Stimulated activated CD8-positive, alpha-beta memory T cell treated with anti-CD3 and anti-CD28 coated beads, Interleukin-15, amount 100 ng/mL, for 1 hour (primary cell): ENCODE results near the gene ISLR.
"Not testable (repeated sequence)": the region's sequence is repeated elsewhere in the genome, so short reads cannot be mapped to it uniquely, and the experiment has no call there.

Experiments
- DNase-seq: peaks from one replicate; pipeline ENCODE4 v3.0.0-alpha.2; 2020; ENCODE audit warnings: low read depth

ISLR gene

DNA sequence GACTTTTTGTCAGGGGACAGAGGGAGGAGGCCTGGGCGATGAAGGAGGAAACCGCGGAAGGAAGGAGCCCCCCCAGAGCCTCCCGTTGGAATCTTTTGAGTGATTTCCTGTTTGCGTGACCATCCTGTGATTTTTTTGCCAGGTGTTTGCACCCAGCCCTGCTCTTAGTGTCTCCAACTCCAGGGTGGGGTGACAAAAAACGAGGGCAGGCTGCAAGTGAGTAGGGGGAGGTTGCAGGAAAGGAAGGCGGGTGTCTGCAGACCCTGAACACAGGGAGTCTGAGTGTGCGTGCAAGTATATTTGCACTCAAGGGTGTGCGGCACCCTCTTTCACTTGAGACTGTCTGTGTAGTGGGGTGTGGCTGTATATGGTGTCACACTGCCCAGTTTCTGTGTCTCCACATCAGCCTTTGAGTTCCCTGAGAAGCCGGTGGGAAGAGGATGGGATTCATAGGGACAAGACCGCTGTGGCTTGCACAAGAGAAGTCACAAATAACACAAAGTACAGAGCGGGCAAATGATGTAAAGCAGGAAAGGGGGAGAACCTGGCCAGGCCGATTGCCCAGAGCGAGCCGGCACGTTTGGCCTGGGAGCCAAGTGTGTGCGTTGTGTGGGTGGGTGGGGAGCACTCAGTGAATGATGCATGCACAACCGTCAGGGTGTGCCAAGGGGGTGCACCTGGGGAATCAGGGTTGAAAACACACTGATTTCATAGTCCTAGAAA is 36.5 kb upstream of the ISLR start:
- DNase-seq, result no peak

DNA sequence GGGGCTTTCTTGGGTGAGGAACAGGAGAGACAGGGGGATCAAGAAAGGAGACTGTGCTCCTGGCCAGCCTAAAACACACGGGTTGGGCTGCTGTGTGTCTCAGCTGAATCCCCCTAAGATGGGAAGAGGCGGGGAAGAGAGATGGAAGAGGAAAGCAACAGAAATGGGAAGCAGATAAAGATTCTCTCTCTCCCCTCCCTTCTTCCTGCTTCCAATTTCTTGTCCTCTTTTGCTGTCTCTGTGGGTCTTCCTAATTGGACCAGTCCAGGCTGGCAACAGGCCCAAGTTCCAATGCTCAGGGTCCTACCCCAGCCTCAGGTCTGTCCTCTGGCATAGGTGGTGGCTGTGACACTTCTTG is 36.0 kb upstream of the ISLR start:
- no peak for DNase-seq

DNA sequence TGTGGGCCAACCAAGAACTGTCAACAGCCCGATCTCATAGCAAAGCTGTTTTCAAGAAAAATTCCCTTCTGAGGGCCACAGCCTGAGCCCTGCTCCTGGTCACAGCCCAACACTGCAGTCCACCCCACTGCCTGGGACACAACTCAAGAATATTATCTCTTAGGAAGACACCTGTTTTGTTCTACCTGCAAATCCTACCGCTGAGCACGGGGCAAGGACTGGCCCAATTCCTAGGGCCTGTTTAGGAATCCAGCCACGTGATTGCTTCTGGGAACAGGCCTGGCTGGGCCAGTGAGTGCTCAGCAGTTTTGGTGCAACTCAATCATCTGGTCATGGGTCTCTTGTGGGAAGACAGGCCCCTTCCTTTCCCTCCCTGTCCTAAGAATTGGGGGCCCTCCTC is 34.9 kb upstream of the ISLR start:
- DNase-seq, result no peak

DNA sequence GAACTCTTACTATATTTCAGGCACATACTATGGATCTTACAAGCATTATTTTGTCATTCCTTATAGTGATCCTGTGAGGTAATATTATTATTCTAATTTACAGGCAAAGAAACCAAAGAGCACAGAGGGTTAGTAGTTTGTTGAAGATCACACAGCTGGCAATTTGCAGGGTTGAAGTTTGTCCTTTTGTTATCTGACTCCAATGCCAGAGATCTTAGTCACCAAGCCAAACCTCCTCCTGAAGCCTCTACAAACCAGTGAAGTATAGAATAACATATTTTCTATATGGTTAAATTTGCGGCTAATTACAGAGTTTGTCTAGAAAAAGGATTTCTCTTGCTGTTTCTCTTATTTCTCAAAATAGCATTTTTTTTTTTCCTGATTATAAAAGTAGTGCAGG is 31.9 kb upstream of the ISLR start:
- DNase-seq, result no peak

DNA sequence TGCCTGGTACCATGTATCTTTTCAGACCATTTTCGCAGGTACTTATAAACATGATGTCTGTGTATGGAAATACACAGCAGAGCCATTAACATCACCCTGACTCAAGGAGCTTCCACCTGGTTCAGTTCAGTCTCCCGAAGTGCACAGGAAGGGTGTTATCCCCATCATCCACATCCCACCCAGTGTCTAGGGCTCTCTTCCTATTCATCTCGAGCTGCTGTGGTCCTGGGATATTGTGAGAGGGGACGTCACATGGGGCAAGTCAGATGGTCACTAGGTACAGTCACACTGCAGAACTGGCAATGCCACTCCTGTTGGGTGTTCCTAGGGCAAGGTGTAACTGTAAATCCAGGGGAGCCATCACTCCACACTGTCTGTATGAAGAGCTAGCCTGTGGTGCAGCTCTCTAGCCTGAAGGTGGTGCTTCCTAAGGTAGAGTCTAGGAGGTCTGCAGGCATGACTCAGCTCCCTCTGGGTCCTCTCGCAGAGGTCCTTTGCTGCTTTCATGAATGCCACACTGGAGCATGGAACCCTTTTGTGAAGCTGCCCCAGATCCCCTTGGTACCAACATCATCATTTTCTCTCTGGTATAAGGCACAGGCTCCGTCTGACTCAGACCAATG is 29.2 kb upstream of the ISLR start:
- DNase-seq, result no peak

DNA sequence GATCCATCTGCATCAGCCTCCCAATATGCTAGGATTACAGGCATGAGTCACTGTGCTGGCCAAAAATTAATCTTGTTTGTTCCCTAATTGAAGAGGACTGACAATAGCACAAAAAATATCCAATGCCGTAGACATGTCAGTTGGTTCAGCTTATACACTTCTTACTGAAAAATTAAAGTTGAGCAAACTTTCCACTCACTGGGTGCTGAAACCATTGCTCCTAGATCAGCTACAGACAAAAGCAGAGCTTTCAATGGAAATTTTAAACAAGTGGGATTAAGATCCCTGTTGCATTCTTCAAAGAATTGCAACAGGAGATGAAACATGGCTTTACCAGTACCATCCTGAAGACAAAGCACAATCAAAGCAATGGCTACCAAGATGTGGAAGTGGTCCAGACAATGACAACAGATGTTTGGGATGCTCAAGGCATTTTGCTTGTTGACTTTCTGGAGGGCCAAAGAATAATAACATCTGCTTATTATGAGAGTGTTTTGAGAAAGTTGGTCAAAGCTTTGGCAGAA is 27.2 kb upstream of the ISLR start:
- no peak for DNase-seq

DNA sequence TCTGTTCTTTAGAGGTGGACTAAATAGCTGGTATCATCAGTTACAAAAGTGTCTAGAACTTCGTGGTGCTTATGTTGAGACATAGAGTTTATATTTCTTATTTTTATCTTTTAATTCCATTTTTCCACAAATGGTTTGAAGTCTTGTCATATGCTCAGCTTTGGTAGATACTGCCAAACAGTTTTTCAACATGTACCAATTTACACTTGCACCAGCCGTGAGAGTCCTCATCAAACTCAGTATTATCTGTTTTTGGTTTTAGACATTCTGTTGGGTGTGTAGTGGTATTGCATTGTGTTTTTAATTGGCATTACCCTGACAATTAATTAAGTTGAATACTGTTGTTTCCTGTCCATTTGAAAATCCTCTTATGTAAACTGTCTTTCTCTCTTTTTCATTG is 26.5 kb upstream of the ISLR start:
- DNase-seq, result no peak

DNA sequence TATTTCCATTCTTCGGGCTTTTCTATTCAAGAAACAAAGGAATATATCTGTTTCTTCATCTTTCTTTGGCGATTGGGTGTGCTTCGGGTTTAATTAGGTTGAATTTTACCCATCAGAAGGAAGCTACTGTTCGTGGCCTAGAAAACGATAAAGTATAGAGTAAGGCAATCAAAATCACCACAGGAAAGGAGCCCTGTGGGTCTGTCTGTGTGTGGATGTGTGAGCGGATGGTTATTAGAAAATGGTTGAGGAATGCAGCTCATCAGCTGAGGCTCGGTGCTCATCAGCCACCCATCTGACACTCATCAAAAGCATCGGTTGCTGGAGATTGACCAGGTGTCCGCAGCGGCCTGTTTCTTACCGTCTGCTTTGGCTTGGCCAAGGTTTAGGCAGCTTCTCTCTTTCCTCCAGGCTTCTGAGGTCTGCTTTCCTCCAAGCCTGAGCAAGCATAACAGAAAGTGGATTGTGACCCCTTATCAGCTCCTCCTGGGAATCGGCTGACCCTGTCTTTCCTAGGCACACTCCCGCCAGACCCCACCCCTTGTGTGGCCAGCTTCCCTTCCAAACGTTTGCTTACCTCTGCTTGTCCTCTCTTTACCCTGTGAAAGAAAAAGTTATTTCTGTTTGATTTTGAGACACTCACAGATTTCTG is 17.6 kb upstream of the ISLR start:
- DNase-seq, result no peak

DNA sequence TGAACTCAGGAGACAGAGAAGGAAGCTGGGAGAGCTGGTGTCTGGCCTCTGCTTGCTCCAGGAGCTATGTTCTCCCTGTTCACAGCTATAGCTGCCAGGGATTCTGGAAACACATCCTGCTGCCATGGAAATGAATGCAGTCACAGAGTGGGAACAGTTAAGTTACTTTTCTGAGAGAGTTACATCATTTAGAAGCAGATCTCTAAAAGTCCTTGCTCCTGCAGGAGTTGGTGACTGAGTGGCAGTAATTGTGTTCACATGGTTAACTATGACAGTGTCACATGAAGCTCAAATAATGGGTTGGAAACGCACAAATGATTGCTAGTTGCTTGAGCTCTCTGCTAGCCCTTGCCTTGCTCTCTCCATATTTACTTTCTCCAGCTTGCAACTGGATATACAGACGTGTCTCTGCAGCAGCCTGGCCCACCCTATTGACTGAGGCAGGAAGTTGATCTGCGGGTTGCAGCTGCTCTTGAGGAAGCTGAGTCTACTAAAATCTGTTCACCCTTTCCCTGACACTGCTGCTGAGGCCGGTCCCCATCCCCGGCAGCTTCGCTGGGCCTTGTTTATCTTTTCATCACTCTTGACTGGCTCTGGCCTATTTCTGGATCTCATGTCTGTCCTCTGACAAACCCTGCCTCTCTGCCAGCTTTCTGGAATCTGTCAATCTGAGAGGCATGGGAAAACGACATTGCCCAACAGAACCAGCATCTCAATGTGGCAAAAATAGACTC is 16.7 kb upstream of the ISLR start:
- no peak for DNase-seq

DNA sequence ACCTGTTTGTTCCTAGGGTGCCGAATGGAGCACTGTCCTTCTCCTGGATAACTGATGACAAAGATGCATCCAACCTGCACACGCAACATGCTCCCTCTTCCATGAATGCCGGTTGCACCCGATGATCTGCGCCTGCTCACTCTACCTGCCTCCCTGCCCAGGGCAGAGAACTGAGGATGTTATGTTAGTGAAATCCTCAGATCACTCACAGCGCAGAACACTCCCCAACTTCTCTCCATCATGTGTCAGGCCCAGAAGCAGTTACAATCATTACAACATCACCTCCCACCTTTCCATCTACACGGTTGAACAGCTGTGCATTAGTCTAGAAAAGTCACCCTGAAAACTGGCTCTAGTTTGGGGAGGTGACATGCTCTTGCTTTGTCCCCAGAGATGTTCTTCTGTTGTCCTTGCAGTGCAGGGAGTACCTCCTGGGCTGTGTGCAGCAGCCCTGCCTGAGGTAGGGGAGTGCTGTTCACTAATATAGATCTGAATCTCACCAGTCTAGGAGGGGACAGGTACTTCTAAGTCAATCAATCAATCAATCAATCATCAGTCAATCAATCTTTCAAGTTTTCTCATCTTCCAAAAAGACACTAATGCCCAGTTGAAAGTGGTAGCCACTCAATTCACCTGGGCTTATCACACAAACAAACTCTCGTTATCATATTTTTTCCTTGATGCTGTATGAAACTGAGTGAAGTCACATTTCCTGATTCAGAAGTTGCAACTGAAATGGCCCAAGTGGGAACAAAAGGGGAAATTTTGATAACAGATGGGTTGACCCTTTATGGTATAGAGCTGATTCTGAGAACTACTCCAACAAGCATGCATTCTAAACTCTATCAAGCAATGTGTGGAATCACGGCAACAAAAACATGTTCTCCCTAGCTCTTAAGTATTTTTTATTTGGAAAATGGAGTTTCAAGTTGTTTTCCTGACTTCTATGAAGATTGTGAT is 15.4 kb upstream of the ISLR start:
- no peak for DNase-seq

DNA sequence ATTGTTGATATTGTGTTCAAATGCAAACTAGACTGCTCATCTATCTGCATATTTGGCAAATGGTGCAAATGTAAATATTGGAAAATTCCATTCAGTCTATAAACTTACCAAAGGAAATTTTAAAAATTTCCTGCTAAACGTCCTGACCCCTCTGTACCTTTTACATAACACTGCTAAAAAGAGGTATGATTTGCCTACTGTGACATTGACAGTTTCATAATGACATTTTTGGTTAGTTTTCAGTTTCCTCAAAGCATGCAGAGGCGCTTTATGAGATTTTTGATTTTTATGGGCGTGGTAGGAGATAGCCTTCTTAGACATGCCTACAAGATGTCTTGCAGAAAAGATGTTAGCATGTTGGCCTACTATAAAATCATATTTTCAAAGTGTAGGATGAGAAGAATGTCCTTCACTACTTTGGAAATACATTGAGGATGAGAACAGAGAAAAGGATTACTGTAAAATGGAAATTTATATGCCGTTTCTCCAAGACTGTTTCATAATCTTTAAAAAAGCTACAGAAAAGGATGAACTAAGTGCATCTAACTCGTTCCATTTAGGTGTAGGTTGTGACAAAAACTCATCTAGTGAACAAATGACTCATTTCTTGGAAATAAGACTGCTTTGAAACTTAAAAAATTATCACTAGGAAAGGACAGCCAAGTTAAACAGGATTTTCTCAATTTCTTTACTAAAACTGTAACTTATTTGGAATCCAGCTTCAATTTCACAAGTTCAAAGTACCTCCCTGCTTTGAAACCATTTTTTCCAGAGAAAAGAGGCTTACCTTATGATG is 14.5 kb upstream of the ISLR start:
- no peak for DNase-seq

DNA sequence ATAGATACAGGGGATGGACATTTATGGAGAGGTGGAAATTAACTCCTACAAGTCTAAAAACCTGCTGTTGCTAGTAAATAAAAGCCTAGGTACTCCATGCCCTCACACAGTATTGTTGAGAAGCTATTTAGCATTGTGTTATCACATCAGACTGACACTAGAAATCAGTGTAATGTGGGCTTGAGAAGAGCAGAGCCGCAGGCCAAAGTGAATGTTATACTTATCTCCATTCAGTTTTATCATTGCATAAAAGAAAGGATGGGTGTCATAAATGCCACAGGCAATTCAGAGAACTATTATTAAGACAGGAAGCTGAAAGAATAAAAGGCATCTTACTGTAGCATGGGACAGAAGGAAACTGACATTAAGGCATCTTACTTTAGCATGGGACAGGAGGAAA is 13.7 kb upstream of the ISLR start:
- no peak for DNase-seq

DNA sequence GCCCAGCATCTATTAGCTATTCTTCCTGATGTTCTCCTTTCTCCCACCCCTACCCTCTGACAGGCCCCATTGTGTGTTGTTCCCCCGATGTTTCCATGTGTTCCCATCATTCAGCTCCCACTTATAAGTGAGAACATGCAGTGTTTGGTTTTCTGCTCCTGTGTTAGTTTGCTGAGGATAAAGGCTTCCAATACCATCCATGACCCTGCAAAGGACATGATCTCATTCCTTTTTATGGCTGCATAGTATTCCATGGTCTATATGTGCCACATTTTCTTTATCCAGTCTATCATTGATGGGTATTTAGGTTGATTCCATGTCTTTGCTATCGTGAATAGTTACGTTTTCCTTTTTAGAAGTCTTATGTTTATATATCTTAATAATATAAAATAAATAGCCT is 13.1 kb upstream of the ISLR start:
- DNase-seq, result not testable (repeated sequence)

DNA sequence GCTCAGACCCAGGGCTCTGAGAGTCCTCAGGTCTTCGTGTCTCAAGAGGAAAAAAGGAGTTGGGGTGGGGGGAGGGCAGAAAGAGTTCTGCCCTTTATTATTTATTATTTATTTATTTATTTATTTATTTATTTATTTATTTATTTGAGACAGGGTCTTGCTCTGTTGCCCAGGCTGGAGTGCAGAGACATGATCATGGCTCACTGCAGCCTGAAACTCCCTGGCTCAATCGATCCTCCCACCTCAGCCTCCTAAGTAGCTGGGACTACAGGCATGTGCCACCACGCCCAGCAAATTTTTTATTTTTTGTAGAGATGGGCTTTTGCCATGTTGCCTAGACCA is 11.3 kb upstream of the ISLR start:
- not testable (repeated sequence) for DNase-seq

DNA sequence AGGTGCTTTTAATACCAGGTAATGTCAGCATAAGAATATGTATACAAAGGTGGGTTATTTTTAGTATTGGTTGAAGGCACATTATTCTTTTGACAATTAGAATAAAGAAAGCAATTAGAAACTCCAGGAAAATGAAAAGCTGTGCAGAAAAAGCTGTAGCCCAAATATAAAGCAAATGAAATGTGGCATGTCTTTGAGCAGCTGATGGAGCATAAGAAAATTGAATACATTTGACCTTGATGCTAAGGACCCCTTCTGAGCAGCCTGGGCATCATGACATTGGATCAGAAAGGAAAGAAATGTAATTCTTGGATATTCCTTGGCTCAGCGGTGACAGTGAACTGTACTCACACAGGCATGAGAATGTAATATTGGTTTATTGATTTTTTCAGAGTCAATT is 8.0 kb upstream of the ISLR start:
- DNase-seq, result no peak

DNA sequence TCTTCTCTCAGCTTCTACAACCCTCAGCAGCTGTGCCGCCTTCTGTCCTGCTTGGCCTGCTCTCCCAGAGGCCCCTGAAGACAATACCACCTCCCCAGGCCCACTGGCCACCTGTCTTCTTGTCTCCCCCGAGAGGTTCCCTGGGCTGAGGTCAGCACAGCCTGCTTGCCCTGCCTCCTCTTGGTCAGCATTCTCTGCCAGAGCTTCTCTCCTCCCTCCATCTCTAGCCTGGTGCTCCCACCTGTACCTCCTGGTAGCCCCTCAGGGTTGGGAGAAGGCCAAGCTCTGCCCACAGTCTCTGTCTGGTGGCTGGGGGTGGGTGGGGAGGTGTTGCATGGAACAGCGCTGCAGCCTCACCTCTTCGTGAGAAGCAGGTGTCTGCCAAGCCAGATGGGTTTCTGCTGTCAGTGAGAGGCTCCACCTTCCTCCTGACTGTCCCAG is 5.6 kb upstream of the ISLR start:
- DNase-seq, result no peak

DNA sequence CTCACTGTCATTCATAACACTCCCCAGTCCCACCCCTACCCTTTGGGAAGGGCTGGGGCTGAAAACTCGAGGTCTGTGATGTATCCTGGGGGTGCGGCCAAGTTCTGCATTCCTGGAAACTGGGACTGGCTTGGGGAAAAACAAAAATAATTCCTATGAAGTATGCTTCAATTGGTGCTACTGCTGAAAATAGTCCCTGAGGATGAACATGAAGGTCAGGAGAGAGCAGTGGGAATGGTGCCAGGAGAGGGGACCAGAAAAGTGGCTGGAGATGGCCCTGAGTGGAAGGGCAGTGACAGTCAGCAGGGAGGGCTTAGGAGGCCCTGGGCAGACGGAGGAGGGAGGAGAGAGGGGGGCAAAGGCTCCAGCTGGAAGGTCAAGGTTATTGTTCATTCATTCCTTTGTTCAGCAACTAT is 4.8 kb upstream of the ISLR start:
- DNase-seq, result no peak

DNA sequence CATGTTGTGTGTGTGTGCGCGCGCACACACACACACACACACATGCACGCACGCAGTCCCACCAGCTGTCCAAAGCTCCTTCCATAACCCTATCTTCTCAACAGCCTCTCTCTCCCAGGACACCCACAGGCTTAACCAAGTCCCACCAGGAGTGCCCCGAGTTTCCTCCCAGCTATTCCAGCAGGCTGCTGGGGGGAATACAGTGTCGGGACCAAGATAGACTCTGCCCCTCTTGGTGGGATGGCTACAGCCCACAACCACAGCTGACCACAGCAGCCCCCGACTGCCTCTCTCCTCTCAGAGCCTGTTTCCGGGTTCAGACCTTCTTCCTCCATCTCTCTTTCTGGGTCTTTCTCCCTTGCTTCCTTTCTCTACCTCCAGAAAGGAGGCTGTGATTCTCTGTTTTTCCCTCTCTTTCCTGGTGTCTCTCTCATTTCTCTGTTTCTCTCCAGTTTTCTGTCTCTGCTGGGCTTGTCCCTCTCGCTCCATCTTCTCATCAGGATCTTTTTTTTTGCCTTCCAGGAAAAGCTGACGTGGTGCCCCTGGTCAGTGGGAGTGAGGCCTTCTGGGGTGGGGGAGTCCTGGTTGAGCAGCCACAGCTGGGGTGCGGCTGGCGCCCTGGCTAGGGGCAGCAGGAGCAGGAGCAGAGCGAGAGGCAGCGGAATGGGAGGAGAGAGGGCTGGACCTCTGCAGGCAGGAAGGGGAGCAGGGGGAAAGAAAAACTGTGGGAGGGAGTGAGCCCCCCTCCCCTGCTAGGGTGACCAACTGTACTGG is 3.3 kb upstream of the ISLR start:
- no peak for DNase-seq

DNA sequence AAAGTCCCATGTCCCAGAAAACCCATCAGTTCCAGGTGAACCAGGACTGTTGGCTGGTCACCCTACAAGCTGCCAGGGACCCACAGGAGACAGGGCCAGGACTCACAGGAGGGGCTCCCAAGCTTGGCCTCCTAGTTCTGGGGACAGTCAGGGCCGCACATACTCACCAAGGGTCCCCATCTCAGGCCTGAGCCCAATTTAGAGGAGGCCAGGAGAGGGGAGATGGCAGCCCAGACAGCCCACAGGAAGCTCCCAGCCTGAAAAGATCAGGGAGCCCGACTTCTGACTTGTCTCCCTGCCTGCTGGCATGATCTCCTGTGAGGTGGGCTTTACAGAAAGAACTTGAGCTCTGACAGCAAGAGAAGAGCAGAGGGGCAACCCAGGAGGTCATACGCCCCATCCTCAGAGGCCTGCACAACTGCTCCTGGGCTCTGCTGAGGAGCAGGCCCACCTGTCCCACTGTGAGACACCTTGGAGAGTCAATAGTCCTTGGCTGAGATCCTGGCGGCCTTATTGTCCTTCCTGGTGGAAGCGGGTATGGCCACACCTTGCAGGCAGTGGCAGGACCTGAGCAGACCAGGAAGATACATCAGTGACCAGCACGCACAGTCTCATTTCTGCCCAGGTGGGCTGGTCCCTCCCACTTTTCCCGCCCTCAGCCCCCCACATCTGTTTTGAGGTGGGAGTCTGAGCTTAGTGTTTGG is 2.5 kb upstream of the ISLR start:
- DNase-seq, result no peak
